Myocyte (in vitro differentiated cells): ENCODE data around the gene CDC25A. TPM values are rescaled to one million over a fixed set of nuclear protein-coding genes. Genes with fewer than 3 reads are reported as not detected.

ENCODE experiments used
- DNase-seq: peaks from one replicate; pipeline ENCODE4 v3.0.0-alpha.2; 2012; ENCODE audit warnings: low read depth
- total RNA-seq: library from RNA; depleted of rRNA; stranded (reverse); fragments of >200 nt; gene quantifications from 2 replicates; pipeline ENCODE4 v1.2.3, GENCODE V29; 2014

Gene CDC25A
- total RNA-seq, 1 donor from 2014 or later: 2.5 TPM

DNA sequence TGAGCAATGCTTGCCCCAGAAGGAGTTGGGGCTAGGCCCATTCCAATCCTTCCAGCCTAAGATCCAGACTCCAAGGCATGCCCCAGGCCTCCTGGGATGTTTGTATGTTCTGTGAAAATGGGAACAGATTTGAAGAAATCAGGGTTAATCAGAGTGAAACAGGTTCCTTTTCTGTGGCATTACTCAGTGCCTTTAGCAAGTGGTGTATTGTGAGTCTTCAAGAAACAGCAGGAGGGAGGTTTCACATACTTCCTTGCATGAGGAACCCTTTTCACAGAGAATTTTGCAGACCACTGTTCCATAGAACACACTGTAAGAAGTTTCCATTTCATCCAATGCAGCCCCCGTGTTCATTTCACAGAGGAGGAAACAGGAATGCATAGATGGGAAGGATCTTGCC lies 8.4 kb upstream of the CDC25A start:
- no peak for DNase-seq

DNA sequence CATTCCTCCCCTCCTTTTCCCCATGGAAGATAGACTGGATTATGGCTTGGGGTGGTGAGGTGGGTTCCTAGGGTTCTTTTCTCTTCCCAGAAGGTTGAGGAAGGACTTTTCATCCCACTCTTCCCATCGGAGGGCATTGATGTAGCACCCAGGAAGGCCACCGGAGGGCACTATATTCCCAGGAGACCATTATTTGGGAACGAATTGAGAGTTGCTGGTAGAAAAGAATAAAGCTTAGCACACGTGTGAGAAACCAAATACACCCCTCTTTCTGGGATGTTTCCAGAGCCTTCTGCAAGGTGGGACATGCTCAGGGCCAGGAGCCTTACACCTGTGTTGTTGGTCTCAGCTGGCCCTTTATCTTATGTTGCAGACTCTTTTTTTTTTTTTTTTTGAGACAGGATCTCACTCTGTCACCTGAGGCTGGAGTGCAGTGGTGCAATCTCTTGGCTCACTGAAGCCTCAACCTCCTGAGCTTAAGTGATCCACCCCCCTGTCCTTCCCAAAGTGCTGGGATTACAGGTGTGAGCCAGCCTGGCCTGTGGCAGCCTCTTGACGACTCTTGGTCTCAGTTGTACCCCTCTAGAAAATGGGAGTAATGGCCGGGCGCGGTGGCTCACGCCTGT lies 6.3 kb upstream of the CDC25A start:
- DNase-seq: peak; percentile 72

DNA sequence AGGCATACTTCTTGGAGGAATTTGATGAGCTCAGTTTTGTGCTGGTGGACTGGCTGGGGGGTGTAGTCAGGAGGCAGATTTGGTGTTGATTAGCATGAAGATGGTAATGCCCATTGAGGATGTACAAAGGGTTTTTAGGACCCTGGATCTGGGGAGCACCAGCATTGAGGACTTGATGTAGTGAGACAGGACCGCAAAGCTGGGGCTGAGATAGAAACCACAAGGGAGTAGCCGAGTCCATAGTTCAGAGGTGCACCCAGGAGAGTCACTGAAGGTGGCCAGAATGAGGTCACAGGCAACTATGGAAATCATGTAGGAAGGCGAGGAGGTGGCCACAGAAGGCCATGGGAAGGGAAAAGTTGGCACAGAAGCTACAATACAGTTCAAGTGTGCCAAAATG lies 2.7 kb upstream of the CDC25A start:
- DNase-seq: no peak

DNA sequence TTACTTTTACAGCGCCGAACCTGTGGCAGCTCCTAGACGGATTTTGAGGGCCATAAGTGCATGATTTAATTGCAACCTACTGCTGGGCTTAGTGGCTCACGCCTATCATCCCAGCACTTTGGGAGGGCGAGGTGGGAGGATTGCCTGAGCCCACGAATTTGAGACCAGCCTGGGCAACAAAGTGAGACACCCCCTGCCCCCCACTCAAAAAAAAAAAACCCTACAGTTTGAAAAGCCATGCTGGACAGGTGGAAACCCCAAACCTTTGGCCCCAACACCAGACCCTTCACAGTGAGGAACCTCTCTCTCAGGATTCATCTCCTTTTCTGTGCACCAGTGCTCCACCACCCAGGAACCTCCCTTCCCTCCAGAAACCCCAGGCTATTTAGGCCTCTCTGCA lies 1.1 kb upstream of the CDC25A start:
- no peak for DNase-seq

DNA sequence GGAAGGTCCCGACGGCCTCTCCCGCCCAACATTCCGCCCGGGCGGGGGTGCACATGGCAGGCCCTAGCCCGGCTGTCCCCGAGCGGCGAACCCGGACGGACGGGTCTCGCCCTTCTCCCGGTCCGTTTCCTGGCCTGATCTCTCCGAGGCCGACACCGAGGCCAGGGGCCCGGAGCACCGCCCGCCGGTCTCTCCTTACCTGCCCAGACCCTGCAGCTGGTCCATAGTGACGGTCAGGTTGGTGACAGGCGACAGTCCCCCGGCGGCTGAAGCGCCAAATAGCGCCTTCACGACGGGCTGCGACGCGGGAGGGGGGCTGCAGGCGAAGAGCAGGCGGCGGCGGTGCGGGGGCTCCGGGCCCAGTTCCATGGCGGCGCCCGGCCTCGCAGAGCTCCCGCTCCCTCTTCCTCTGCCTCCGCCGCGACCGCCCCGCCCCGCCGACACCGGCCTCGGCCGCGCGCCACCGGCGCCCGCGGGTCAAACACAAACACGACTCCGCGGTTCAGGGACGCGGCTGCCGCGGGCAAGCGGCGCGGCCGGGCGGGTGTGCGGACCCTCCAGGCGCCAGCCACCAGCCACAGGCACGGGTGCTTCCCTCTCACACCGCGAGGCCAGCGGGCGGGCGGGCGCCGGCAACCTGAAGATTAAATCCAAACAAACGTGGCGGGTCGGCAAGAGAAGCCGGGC lies 495 bp downstream of the CDC25A start:
- DNase-seq: no peak

DNA sequence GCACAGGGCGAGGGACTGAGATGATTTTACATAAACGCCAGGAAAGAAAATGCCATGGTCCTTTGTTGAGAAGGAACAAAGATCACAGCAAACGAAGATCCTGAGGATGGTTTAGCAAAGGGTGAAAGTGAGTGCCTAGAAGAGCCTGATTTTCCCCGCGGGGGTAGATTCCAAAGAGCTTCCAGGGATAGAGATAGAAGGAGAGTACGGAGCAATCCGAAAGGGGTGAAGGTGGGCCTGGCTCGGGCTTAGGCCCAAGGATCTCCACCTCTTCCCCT lies 977 bp downstream of the CDC25A start:
- peak; percentile 4 for DNase-seq

DNA sequence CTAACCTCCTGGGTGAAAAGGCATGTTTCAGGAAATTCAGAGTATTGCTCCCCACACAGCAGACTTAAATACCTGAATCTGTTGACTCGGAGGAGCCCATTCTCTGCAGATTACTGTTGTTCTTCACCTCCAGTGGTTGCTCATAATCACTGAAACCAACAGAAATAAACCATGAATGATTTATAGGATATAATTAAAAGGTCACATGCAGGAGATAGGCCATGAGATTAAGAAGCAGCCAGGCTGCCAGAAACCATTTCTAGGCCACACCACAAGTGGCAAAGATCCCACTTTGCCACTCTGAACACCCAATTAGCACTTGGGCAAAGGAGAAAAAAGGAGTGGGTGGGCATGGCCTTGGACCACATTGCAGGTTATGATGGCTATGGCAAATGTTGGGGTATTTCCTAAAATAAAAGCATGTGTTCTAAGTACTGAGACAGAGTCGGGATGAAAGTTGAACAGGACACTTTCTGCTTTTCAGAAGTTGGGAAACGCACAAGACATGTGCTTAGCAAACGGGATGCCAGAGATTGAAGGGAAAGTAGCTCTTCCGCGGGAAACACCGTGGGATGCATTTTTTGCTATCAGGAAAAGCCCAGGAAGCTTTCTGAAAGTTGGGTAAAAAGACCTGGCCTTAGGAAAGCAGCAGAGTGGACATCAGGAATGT lies 1.5 kb downstream of the CDC25A start:
- peak; percentile 3 for DNase-seq

DNA sequence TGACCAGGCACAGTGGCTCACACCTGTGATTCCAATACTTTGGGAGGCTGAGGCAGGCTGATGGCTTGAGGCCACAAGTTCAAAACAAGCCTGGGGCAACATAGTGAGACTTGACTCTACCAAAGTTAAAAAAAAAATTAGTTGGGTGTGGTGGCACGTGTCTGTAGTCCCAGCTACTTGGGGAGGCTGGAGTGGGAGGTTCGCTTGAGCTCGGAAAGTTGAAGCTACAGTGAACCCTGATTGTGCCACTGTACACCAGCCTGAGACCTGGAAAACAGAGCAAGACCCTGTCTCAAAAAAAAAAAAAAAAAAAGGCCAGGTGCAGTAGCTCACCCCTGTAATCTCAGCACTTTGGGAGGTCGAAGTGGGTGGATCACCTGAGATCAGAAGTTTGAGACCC lies 3.1 kb downstream of the CDC25A start:
- DNase-seq: no peak

DNA sequence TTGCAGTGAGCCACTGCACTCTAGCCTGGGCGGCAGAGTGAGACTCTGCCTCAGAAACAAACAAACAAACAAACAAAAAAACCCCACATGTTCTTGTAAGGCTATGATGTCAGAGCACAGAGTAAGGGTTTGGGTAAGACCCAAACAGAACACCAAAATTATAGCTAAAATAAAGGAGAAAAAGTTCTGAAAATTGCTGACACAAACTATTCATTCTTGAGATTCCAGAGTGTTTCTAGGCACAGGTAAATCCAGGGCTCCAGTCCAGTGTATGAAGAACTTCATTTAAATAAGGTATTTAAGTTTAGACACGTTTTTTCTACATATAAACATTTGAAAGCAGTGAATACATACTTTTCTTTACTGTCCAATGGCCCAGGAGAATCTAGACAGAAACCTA lies 3.9 kb downstream of the CDC25A start:
- DNase-seq: no peak

DNA sequence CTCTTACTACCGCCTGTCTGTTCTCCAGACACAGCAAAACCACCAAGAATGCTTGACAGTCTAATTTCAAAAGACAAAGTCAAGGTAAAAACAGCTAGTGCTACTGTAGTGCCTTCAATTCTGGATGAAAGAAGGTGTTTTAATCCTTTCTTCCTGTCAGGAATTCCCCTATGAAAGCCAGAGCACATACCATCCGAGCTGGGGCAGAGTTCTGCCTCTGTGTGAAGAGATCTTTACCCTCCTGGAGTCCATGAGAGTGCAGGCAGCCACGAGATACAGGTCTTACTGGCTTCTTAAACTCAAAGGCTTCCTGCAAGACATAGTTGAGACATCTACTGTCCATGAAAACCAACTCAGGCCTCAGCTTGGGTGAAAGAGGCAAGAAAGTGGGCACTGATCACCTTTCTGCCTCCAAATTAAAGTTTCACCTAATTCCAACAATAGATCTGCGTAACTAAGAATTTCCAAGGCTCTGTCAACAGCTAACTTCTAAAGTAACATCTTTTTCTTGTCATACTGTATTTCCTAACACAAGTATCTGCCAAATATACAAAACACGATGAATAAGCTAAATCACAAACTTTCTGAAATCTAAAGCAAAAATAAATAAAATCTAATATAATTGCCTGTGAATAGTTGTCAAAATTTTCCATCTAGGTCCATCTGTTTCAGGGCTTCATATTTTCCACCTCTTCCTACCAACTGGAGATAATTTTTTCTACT lies 7.5 kb downstream of the CDC25A start:
- no peak for DNase-seq

DNA sequence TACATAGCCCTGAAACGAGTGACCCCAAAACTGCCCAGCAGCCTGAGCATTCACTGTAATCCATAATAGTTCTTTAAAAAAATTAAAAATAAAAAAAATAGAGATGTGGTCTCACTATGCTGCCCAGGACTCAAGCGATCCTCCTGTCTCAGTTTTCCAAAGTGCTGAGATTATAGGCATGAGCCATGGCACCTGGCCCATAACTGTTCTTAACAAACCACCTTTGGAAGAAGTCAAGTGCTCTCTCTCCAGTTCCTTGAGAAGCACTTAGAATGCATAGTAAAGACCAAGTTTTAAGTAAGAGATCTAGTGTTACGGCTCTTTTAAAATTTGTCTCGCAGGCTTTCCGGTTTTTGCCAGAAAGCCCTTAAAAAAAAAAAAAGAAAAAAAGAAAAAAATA lies 8.2 kb downstream of the CDC25A start:
- DNase-seq: no peak

DNA sequence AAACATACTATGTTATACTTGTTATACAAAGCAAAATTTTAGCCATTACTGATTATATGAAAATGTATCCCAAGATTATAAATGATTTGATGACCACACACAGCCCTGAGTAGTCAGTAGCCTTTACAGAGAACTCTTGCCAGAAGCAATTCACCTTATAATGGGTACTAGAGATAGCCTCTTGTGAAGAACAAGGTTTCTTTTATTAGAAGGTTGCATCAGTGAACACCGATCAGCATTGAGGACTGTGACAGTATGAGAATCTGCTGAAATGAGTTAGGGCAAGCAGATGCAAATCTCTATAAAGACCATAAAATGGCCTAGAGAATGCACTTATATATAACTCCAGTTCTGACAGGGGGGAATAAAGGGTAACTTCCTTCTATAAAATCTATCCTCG lies 10.1 kb downstream of the CDC25A start:
- no peak for DNase-seq

DNA sequence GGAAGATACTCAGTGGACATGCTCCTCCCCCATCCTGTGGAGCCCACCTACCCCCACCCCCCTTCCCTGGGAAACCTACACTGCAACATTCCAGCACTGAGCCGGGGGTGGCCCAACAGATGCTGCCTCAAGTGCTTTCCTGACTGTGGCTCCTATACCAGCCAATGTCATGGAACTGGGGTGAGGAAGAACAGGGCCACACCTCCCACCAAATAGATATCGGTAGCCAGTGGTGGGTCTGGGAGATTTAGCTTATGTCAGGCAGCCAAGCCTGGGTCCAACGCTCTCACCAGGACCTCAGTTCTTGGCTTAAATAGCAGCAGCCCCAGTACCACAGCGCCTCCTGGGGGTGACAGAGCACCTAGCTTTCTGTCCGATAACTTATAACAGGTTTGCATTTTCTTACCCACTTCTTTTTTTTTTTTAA lies 30.3 kb downstream of the CDC25A start:
- peak; percentile 56 for DNase-seq

DNA sequence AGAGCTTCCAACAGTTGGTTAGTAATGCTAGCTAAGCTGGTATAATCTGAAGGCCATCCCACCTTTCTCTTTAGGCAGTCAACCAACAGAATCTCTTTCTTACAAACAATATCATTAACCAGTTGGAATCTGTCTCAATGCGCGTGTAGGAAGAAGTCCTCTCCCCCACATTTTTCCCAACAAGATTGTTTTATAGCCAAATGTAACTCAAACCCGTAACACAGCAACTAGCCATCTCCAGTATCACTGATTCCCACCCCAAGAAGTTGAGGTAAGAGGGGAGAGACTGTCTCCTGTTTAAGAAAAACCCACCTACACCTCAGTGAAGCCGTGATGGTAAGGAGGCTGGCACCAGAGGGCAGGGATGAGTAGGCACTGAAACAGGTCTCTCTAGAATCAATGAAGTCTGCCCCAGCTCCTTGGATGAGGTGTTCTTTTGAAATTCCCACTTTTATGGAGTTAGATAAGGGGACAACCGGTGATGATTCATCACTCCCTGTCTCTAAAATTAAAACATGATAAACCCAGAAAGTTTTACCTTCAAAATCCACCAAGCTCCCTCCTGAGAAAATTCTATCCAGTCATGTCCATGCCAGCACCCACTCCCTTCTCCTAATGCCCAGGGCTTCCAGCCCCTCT lies 30.9 kb downstream of the CDC25A start:
- no peak for DNase-seq

DNA sequence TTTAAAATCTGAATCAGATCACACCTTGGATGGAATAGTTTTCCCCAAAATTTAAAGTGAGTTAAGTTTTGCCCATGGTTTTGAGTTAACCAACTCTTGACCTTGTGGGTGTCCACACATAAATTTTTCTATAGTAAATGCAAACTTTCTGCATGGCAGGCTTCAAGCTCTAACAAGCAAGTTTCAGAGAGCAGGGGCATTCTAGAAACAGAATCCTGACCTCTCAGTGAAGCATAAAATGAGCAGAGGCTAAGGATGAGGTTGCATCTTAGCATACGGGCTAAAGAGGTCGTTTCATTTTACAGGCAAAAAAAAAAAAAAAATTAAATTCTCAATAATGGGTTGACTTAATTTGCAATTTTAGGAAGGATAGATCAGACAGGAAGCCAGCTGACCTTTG lies 32.1 kb downstream of the CDC25A start:
- no peak for DNase-seq

DNA sequence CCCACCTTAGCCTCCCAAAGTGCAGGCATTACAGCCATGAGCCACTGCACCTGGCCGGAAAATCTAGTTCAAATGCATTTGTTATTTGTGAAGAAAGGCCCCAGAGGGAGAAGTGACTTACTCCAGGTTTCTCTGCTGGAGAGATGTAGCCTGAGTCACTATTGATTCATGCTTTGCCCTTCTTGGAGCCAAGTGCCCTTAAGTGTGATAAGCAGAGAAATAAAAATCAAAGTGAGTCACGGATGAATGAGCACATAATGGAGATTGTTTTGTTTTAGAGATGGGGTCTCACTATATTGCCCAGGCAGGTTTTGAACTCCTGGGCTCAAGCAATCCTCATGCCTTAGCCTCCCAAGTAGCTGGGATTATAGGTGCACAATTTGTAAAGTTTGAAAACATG lies 33.1 kb downstream of the CDC25A start:
- no peak for DNase-seq

DNA sequence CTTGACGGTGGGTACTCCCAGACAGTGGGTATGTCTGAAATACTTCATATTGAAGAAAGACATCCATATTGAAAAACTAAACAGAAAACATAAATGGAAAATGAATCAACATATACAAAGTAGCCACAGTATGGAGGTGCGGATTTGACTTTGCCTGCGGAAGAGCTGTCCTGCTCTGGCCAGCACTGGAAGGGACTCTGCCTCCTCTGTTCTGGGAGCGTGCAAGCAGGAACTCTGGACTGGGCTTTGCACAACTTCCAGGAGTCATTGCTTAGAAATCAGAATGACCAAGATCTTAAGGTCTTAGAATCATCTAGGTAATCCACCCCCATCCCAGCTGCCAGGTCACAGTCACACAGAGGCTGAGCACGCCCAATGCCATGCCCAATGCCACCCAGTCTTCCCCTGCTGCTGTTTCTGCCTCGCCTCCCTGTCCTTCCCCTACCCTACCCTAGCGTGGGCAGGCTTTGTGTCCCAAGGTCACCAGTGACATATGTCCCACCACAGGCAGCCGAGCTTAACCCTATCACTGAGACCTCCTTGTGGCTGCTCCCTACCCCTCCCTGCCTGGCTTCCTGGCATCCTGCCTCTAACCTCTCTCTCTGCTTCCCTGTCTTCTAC lies 36.3 kb downstream of the CDC25A start:
- DNase-seq: peak; percentile 51

DNA sequence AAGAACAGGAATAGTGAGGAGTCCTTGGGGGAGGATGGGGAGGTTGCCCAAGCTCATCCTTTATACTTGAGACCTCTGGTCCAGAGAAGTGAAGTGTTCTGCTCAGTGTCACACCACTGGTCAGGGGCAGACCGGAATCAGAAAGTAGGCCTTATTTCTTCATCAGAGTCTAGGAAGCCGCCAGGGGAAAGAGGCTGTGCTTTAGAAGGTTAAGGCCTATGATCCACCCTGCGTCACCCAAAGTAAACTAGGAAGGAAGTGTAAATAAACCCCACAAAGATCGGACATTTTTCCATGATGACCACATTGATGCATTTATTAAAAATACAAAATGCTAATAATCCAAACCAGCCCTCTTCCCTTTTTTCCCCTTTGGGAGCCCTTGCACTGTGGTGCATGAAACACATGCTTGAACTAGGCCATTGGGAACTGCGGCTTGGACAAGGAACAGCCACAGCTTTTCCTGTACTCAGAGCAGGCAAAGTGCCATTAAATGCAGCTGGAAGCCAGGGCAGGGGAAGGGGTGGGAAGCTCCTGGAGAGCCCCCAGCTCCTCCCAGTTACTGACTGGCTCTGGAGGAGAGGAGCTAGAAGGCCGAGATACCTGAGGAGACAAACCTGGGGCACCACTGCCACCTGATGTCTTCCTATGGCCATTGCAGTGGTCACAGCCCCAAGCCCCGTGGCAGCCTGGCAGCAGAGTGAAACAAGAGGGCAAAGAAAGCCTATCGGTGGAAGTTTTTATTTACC lies 37.0 kb downstream of the CDC25A start:
- peak; percentile 83 for DNase-seq

DNA sequence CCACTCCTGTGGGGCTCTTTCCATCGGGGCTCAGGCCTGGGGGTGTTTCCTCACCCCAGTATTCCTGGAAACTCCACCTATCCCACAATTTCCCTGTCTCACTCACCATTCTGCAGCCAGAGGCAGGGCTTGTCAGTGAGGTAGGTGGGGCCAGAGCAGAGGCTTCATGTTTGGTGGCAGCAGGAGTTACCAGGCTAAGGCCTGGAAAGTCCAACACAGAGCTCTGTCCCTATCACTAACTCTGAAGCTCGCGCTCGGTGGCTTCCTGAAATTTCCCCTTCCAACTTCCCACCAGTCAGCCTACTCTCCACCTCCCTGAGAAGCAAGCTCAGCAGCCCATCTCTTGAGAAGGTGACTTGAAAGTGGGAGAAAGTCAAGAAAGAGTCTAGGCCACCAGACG lies 44.2 kb downstream of the CDC25A start:
- DNase-seq: no peak

DNA sequence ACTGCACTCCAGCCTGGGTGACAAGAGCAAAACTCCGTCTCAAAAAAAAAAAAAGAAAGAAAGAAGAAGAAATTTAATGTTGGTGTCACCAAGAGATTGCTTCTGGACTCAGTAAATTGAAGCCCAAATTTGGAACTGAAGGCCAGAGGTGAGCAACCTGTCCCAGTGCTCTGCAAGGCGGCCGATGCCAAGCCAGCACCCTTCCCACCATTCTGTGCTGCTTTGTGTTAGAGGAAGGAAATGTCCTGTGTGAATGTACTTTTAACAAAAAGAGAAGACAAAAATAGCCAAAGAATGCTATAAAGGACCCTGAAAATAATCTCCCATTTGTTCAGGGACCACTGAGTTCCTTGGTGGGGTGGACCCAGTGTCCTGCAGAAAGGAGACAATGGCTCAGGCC lies 44.6 kb downstream of the CDC25A start:
- DNase-seq: no peak
